Spinal cord (tissue), 10 donors: Measurements from ENCODE around the gene UGT1A8. TPM values are rescaled to one million over a fixed set of nuclear protein-coding genes. Genes with fewer than 3 reads are reported as not detected.
A peak's percentile ranks its signal among the peaks of the same experiment; 100 is the strongest.

ENCODE experiments used
- DNase-seq, 6 donors: peaks; one replicate each; pipeline versions ENCODE4 v3.0.0 to v3.0.0-alpha.2; 2013 to 2015; ENCODE audit warnings: low spot score in 6 of 6, low read depth in 4 of 6
- H3K27ac ChIP-seq: one replicate; pipeline ENCODE4 v1.5.1; 2013; ENCODE audit warnings: low read depth, low read length, control low read depth
- H3K27me3 ChIP-seq: one replicate; pipeline ENCODE4 v1.6.1; 2013; ENCODE audit warnings: low read length; ENCODE audit not compliant: control insufficient read depth, insufficient read depth
- H3K36me3 ChIP-seq: one replicate; pipeline ENCODE4 v1.6.1; 2013; ENCODE audit warnings: low read length; ENCODE audit not compliant: control insufficient read depth, insufficient read depth
- H3K4me1 ChIP-seq: one replicate; pipeline ENCODE4 v1.6.1; 2013; ENCODE audit warnings: low read length; ENCODE audit not compliant: control insufficient read depth, insufficient read depth
- H3K4me3 ChIP-seq: one replicate; pipeline ENCODE4 v1.5.1; 2013; ENCODE audit warnings: low read depth, low read length, control low read depth
- H3K9me3 ChIP-seq: one replicate; pipeline ENCODE4 v1.6.1; 2013; ENCODE audit warnings: low read length; ENCODE audit not compliant: control insufficient read depth, insufficient read depth
- WGBS: methylation state at CpG from one replicate; pipeline ENCODE4 v1.1.5; 2013; ENCODE audit warnings: missing lambda C conversion rate; ENCODE audit not compliant: insufficient coverage; 5-methylcytosine and 5-hydroxymethylcytosine counted together
- polyA plus RNA-seq, 2 donors: library from polyadenylated mRNA; unstranded; fragments of 120-200 nt; gene quantifications; one replicate each; pipeline ENCODE4 v1.2.1, GENCODE V29; 2013; ENCODE audit not compliant: insufficient read length in 2 of 2
- total RNA-seq, 2 donors: library from RNA; depleted of rRNA in 1 of 2; stranded (reverse); fragments of 120-200 nt in 1 of 2; fragments of >200 nt in 1 of 2; gene quantifications; one replicate each; pipeline versions ENCODE4 v1.2.3 to v1.2.4, GENCODE V29; 2013 to 2014
- donor health status: healthy.

UGT1A8 gene
- total and polyA plus RNA-seq, 4 donors: not detected

GRCh38 chr2:233676046-233676445 lies 58.6 kb downstream of the UGT1A8 start:
- Histone ChIP-seq H3K27ac (no peak overlapping the region), H3K27me3 (no peaks in the 10 kb centered on the region), H3K36me3 (no peaks in the 10 kb centered on the region), H3K9me3 (no peaks in the 10 kb centered on the region), H3K4me1 (no peaks in the 10 kb centered on the region), H3K4me3 (no peak overlapping the region)
- WGBS: 92% methylated on average over 2 of the region's 2 CpGs
- DNase-seq: no peak

GRCh38 chr2:233679196-233679595 lies 61.8 kb downstream of the UGT1A8 start:
- DNase-seq: peak in 1 of 6 donors; percentile 13
- H3K4me1 ChIP-seq: no peaks in the 10 kb centered on the region
- no peaks in the 10 kb centered on the region for H3K9me3 ChIP-seq
- WGBS: 19% methylated on average over 3 of the region's 4 CpGs
- no peaks in the 10 kb centered on the region for H3K27me3 ChIP-seq
- no peak overlapping the region for H3K27ac ChIP-seq
- H3K36me3 ChIP-seq: no peaks in the 10 kb centered on the region
- no peak overlapping the region for H3K4me3 ChIP-seq

DNA sequence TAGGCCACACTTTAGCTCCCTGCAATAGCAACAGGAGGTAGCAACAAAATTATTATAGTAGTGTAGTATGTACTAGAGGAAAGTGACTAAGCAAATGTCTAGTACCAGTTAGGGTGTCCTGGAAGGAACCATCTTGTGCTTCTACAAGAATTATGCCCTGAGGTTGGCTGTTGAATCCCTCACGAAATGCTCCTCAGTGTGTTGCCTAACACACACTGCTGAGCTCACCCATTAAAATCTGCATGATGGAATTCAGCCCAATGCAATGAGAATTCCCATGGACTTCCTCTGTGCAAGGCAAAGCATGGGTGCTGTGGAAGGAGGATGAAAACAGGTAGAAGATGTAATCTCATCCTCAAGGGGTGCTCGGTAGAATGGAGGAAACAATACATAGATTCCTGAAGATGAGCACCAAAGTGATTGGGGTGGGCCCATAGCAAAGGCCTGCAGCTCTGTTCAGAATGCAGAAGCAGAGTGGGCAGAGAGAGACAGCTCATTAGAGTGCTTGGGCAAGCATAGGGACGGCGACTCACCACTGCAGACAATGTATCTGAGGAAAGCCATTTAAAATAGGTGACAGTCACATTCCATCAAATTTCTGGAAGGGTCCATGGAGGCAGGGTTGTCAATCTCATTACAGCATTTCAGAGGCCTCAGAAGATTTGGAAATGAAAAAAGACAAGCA lies 63.1 kb downstream of the UGT1A8 start:
- Histone ChIP-seq H3K4me1 (no peaks in the 10 kb centered on the region), H3K27ac (no peak overlapping the region), H3K9me3 (no peaks in the 10 kb centered on the region), H3K4me3 (no peak overlapping the region), H3K36me3 (no peaks in the 10 kb centered on the region), H3K27me3 (no peaks in the 10 kb centered on the region)
- WGBS: 89% methylated on average over 3 of the region's 4 CpGs
- DNase-seq: no peak

DNA sequence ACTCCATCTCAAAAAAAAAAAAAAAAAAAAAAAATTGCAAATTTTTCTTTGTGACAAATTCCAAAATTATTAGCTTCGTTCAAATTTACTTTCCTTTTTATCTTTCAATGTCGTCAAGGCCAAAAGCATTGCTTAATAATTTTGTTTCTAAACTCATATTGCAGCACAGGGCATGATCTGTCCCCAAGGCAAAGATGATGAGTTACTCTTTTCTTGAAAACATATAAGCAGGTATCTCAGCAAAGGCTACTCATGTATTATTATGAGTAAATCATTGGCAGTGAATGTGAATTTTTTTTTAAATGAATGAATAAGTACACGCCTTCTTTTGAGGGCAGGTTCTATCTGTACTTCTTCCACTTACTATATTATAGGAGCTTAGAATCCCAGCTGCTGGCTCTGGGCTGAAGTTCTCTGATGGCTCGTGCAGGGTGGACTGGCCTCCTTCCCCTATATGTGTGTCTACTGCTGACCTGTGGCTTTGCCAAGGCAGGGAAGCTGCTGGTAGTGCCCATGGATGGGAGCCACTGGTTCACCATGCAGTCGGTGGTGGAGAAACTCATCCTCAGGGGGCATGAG lies 64.2 kb downstream of the UGT1A8 start, which contains the start of gene UGT1A7:
UGT1A7 (plus strand) TSS at position 381 of the 579 bp plus-strand sequence; CDS start at position 418, 37 bp downstream.
- Histone ChIP-seq H3K36me3 (no peaks in the 10 kb centered on the region), H3K4me1 (no peaks in the 10 kb centered on the region), H3K4me3 (no peak within 1 kb of the TSS), H3K9me3 (no peaks in the 10 kb centered on the region), H3K27ac (no peak within 1 kb of the TSS), H3K27me3 (no peaks in the 10 kb centered on the region)
- DNase-seq: no peak
- 100% methylated on average over 1 of the region's 5 CpGs for WGBS

- H3K4me1 ChIP-seq: no peaks in the 10 kb centered on the region
- H3K36me3 ChIP-seq: no peaks in the 10 kb centered on the region
- H3K27ac ChIP-seq: no peak overlapping the region
- H3K9me3 ChIP-seq: no peaks in the 10 kb centered on the region
- no CpG with 5 or more reads among the region's 1 CpG for WGBS
- no peaks in the 10 kb centered on the region for H3K27me3 ChIP-seq
- no peak overlapping the region for H3K4me3 ChIP-seq
- no peak for DNase-seq
These were observed 67.2 kb downstream of the UGT1A8 start for GRCh38 chr2:233684640-233685039.

DNA sequence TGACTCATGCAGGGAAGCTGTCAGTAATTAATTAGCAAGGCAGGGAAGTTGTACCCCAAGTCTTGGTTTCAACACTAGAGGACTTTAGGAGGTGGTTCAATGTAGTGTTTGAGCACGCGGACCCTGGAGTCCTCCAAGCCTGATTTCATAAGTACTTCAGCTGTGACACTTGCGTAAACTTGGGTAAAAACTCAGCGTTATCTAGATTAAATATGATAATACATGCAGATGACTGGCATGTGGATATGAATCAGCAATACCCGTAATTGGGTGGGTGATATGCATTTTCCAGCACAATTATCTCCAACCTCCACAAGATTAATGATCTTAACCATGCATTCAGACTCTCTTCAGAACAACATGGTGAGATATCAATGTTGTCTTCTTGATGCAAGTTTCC lies 69.5 kb downstream of the UGT1A8 start:
- Histone ChIP-seq H3K9me3 (no peaks in the 10 kb centered on the region), H3K4me1 (no peaks in the 10 kb centered on the region), H3K27ac (no peak overlapping the region), H3K4me3 (no peak overlapping the region), H3K27me3 (no peaks in the 10 kb centered on the region), H3K36me3 (no peaks in the 10 kb centered on the region)
- no peak for DNase-seq
- WGBS: 67% methylated on average over 3 of the region's 5 CpGs

DNA sequence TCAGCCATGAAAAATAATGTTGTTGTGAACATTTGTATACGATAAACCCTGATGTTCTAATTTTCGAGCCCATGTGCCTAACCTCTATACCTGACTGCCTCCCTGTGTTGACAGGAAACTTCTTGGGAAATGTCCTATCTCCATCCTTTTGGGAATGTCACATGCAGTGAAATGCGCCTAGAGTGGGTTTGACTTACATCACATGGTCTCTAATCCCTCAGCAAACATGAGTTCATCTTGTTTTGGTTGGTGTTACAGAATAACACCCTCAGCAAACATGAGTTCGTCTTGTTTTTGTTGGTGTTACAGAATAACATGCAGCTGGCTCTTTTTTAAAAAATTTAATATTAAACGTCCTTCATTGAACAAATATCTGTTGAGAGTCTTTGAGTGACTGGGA lies 70.9 kb downstream of the UGT1A8 start:
- no peak overlapping the region for H3K27ac ChIP-seq
- no peaks in the 10 kb centered on the region for H3K27me3 ChIP-seq
- H3K9me3 ChIP-seq: no peaks in the 10 kb centered on the region
- no peak overlapping the region for H3K4me3 ChIP-seq
- no peaks in the 10 kb centered on the region for H3K4me1 ChIP-seq
- 100% methylated on average over 2 of the region's 5 CpGs for WGBS
- no peaks in the 10 kb centered on the region for H3K36me3 ChIP-seq
- DNase-seq: no peak

DNA sequence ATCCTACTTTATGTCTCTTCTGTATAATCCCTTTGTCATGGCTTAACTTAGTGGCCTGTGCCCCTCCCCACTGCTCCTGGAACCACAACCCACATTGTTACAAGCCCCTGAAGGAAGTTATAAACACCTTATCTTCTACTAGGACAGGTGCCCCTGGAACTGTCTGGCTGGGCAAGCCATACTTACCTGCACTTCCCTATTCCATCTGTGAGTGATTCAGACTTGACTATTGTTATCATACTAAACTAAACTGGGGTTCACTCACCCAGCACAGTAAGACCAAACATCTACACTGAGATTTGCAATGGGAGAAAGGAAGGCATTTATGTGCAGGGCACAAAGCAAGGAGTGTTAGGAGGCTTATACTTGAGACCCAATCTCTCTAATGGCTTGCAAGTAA lies 71.6 kb downstream of the UGT1A8 start:
- H3K9me3 ChIP-seq: no peaks in the 10 kb centered on the region
- no peaks in the 10 kb centered on the region for H3K36me3 ChIP-seq
- H3K4me1 ChIP-seq: no peaks in the 10 kb centered on the region
- no peak for DNase-seq
- no peak overlapping the region for H3K4me3 ChIP-seq
- H3K27me3 ChIP-seq: no peaks in the 10 kb centered on the region
- H3K27ac ChIP-seq: no peak overlapping the region

DNA sequence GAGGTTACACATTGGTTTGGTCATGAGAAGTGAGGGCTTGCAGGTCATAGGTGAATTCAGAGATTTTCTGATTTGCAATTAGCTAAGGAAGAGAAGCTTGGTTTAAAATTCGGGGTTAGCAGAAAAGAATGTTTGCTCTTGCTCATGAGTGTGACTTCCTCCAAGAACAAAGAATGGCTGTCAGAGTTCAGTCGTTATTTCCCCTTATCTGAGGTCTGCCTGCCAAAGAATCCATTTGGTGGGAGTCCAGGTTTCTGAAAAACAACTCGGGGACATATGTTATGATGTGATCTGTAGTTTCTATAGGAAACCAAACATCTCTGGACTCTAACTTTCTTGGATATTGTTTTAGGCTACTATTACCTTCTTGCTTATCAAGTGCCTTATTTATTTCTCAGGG lies 72.1 kb downstream of the UGT1A8 start:
- Histone ChIP-seq H3K4me3 (no peak overlapping the region), H3K4me1 (no peaks in the 10 kb centered on the region), H3K27me3 (no peaks in the 10 kb centered on the region), H3K9me3 (no peaks in the 10 kb centered on the region), H3K36me3 (no peaks in the 10 kb centered on the region), H3K27ac (no peak overlapping the region)
- no peak for DNase-seq
- 52% methylated on average over 2 of the region's 3 CpGs for WGBS

DNA sequence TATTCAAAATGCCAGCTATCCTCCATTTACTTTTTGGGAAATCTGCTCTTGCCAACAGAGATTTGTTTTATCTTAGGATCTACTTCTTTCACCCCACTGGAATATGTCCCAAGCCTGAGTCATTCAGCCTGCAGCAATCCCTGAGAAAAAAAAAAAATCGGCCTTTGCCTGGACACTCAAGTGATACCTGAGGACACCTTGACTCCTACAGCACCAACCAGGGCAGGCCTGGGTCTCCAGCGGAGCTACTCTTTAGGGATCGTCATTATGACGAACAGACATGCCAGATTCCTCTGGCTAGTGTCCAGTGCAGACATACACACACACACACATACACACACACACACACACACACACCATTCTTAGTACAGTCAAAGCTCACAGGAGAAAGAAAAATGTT lies 73.0 kb downstream of the UGT1A8 start:
- H3K27me3 ChIP-seq: no peaks in the 10 kb centered on the region
- DNase-seq: no peak
- no peaks in the 10 kb centered on the region for H3K36me3 ChIP-seq
- 90% methylated on average over 1 of the region's 4 CpGs for WGBS
- no peaks in the 10 kb centered on the region for H3K4me1 ChIP-seq
- H3K9me3 ChIP-seq: no peaks in the 10 kb centered on the region
- H3K27ac ChIP-seq: no peak overlapping the region
- H3K4me3 ChIP-seq: no peak overlapping the region
